Chondrocyte (in vitro differentiated cells): ENCODE results near the gene CD44. TPM values are rescaled to one million over a fixed set of nuclear protein-coding genes. Genes with fewer than 3 reads are reported as not detected.
A peak's percentile ranks its signal among the peaks of the same experiment; 100 is the strongest.

Experiments used
- DNase-seq: peaks from one replicate; pipeline ENCODE4 v3.0.0; 2021; ENCODE audit warnings: mixed read lengths, low spot score
- H3K27ac Mint-ChIP-seq: one replicate; pipeline ENCODE4 v1.8.0; 2021; ENCODE audit warnings: mild to moderate bottlenecking, moderate library complexity, mixed read lengths; ENCODE audit not compliant: unreplicated experiment
- H3K27me3 Mint-ChIP-seq: 2 replicates; pipeline ENCODE4 v1.8.0; 2021; ENCODE audit warnings: low read depth, mixed read lengths
- H3K36me3 Mint-ChIP-seq: 2 replicates; pipeline ENCODE4 v1.8.0; 2021; ENCODE audit warnings: low read depth, mixed read lengths
- H3K4me1 Mint-ChIP-seq: 2 replicates; pipeline ENCODE4 v1.8.0; 2021; ENCODE audit warnings: low read depth, mild to moderate bottlenecking, mixed read lengths
- H3K4me3 Mint-ChIP-seq: one replicate; pipeline ENCODE4 v1.8.0; 2021; ENCODE audit warnings: mild to moderate bottlenecking, moderate library complexity, mixed read lengths; ENCODE audit not compliant: unreplicated experiment
- H3K9me3 Mint-ChIP-seq: 2 replicates; pipeline ENCODE4 v1.8.0; 2021; ENCODE audit warnings: low read depth, mixed read lengths
- total RNA-seq: library from RNA; stranded (reverse); gene quantifications from 3 replicates; pipeline ENCODE4 v1.2.1, GENCODE V29; 2021
- TF ChIP-seq, protein P1 (sequence below): fragments of 200-600 bp; sonication (generic); IDR thresholded peaks from 2 replicates; pipeline ENCODE4 v1.5.0; 2021; ENCODE audit warnings: antibody characterized with exemption, mild to moderate bottlenecking, moderate library complexity

The CD44 gene
- total RNA-seq, 1 donor from 2014 or later: 179 TPM

DNA sequence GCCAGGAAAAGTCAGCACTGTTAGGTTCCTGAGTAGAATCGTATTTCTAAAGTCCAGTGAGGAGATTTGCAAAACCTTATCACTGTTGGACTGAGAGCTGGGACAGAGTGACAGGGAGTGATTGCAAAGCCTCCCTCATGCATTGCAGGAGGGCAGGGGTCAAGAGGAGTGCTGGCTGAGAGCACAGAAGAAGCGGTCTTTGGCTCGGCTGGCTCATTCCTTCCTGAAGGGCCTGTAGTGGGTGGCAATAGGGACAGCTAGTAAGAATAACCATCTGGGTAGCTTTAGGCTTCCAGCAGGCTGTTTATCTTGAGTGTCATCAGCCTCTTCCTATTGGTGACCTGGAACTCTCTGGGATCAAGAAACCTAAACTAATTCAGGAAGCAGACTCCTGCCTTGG lies 53.4 kb downstream of the CD44 start:
- DNase-seq: no peak
- Mint-ChIP-seq H3K4me1 (peaks cover 15% of the 10 kb centered on the region), H3K36me3 (peaks cover 28% of the 10 kb centered on the region), H3K27ac (peak overlapping the region; percentile 52), H3K9me3 (no peaks in the 10 kb centered on the region), H3K27me3 (no peaks in the 10 kb centered on the region), H3K4me3 (no peak overlapping the region)
- TF ChIP-seq, protein P1, sequence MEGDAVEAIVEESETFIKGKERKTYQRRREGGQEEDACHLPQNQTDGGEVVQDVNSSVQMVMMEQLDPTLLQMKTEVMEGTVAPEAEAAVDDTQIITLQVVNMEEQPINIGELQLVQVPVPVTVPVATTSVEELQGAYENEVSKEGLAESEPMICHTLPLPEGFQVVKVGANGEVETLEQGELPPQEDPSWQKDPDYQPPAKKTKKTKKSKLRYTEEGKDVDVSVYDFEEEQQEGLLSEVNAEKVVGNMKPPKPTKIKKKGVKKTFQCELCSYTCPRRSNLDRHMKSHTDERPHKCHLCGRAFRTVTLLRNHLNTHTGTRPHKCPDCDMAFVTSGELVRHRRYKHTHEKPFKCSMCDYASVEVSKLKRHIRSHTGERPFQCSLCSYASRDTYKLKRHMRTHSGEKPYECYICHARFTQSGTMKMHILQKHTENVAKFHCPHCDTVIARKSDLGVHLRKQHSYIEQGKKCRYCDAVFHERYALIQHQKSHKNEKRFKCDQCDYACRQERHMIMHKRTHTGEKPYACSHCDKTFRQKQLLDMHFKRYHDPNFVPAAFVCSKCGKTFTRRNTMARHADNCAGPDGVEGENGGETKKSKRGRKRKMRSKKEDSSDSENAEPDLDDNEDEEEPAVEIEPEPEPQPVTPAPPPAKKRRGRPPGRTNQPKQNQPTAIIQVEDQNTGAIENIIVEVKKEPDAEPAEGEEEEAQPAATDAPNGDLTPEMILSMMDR: no peak

DNA sequence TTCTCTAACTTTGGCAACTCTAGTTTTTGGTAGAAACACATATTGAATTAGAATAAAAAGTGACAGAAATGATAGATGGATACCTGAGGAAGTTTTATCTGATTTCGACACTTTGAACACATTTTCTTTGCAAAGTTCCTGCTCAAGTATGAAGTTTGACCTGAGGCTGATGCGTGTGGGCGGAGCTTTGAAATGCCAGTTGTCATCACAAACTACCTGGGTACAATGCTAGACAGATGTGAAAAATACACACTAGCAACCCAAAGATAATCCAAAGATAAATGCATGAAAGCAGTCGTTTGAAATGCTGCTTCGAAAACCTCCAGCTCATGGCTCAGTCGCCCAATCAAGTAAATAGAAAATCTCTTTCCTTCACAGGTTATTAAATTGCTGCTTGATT lies 54.8 kb downstream of the CD44 start:
- no peak overlapping the region for H3K27ac Mint-ChIP-seq
- no peaks in the 10 kb centered on the region for H3K27me3 Mint-ChIP-seq
- H3K9me3 Mint-ChIP-seq: no peaks in the 10 kb centered on the region
- DNase-seq: no peak
- H3K4me3 Mint-ChIP-seq: no peak overlapping the region
- peaks cover 31% of the 10 kb centered on the region for H3K36me3 Mint-ChIP-seq
- H3K4me1 Mint-ChIP-seq: peaks cover 15% of the 10 kb centered on the region
- TF ChIP-seq, protein P1: no peak

DNA sequence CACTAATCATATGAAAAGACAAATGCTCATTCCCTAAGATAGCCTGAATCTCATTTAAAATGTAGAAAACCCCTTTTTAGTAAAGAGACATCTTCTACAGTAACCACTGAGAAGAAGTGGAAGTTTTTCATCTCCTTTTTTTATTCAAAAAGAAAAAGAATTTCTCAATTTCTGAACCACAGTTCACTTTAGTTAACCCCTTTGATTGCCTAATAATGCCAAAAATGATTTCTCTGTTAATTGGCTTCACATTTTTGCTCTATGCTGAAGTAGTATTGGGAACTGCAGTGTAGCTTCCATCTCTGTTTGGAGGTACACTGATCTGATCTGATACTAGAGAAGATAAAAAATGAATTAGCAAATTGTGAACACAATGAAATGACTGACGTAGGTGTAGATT lies 58.3 kb downstream of the CD44 start:
- no peak overlapping the region for H3K4me3 Mint-ChIP-seq
- H3K4me1 Mint-ChIP-seq: peaks cover 9% of the 10 kb centered on the region
- no peak overlapping the region for H3K27ac Mint-ChIP-seq
- no peaks in the 10 kb centered on the region for H3K9me3 Mint-ChIP-seq
- TF ChIP-seq, protein P1: no peak
- H3K36me3 Mint-ChIP-seq: peaks cover 23% of the 10 kb centered on the region
- DNase-seq: no peak
- H3K27me3 Mint-ChIP-seq: no peaks in the 10 kb centered on the region

DNA sequence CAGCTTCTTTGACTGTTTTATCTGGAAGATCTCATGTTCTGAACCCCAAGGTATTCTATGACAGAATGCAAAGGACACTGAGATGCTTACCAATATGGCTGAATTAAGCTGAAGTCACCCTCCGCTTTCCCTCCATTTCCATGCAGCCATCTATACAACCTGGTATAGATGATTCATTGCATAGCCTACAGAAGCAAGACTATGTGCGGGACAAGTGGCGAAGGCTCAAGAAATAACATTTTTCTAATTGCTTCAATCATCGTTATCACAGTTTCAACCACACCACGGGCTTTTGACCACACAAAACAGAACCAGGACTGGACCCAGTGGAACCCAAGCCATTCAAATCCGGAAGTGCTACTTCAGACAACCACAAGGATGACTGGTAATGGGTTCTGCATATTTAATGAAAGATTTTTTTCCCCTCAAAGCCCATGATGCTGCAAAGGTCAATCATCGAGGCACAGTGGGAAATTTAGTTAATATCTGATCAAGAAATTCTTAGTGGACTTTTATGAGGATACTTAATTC lies 61.9 kb downstream of the CD44 start:
- H3K4me3 Mint-ChIP-seq: no peak overlapping the region
- H3K27me3 Mint-ChIP-seq: no peaks in the 10 kb centered on the region
- DNase-seq: no peak
- H3K4me1 Mint-ChIP-seq: no peaks in the 10 kb centered on the region
- H3K36me3 Mint-ChIP-seq: peaks cover 31% of the 10 kb centered on the region
- TF ChIP-seq, protein P1: no peak
- no peak overlapping the region for H3K27ac Mint-ChIP-seq
- no peaks in the 10 kb centered on the region for H3K9me3 Mint-ChIP-seq

DNA sequence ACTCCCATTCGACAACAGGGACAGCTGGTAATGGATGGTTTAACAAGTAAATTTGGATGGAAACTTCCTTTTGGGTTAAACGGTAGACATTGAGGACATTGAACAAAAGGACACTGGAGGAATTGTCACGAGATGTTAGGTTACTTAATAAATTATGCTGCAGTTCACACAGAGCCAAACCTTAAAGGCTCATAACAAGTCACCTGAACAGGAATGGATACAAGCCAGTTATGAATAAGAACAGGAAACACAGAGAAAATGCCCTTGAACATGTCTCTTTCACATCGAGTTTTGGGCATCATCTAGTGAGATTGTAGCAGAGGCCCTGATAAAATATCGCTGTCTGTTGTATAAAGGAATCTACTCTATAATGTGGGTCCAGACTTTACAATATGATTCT lies 65.6 kb downstream of the CD44 start:
- Mint-ChIP-seq H3K27me3 (no peaks in the 10 kb centered on the region), H3K9me3 (no peaks in the 10 kb centered on the region), H3K36me3 (peaks cover 30% of the 10 kb centered on the region), H3K4me1 (peaks cover 10% of the 10 kb centered on the region), H3K4me3 (no peak overlapping the region), H3K27ac (no peak overlapping the region)
- DNase-seq: no peak
- TF ChIP-seq, protein P1: no peak
